Natural killer cell treated with Interleukin-12 subunit alpha and Interleukin-12 subunit beta and Interleukin-15 and Interleukin-18, amount 100 ng/mL, for 72 hours (primary cell): ENCODE measurements around the gene CAMK2N1. TPM values are rescaled to one million over a fixed set of nuclear protein-coding genes. Genes with fewer than 3 reads are reported as not detected.

Source experiments
- ATAC-seq, 2 donors: fragments of 150-1000 bp; cut with Tn5 transposase in 1 of 2; sonication (Bioruptor Pico), chemical (Tn5 transposase) in 1 of 2; 2 replicates each; pipeline ENCODE4 v1.10.0; 2021
- DNase-seq: peaks from one replicate; pipeline ENCODE4 v3.0.0; 2022; ENCODE audit warnings: low spot score
- H3K27ac Mint-ChIP-seq, 2 donors: 1 replicate in 1 of 2; 2 replicates in 1 of 2; pipeline ENCODE4 v1.8.0; 2022; ENCODE audit warnings: mixed read lengths in 2 of 2, mild to moderate bottlenecking in 1 of 2, moderate library complexity in 1 of 2
- H3K27me3 Mint-ChIP-seq, 2 donors: 1 replicate in 1 of 2; 2 replicates in 1 of 2; pipeline ENCODE4 v1.8.0; 2022; ENCODE audit warnings: mixed read lengths in 2 of 2
- H3K36me3 Mint-ChIP-seq: one replicate; pipeline ENCODE4 v1.8.0; 2022; ENCODE audit warnings: mixed read lengths
- H3K4me1 Mint-ChIP-seq, 2 donors: 1 replicate in 1 of 2; 2 replicates in 1 of 2; pipeline ENCODE4 v1.8.0; 2022; ENCODE audit warnings: low read depth in 2 of 2, mixed read lengths in 2 of 2, mild to moderate bottlenecking in 1 of 2
- H3K4me3 Mint-ChIP-seq: one replicate; pipeline ENCODE4 v1.8.0; 2022; ENCODE audit warnings: mixed read lengths
- H3K9me3 Mint-ChIP-seq: 2 replicates; pipeline ENCODE4 v1.8.0; 2022; ENCODE audit warnings: mixed read lengths
- total RNA-seq, 2 donors: library from RNA; stranded (reverse); gene quantifications; one replicate each; pipeline ENCODE4 v1.2.3, GENCODE V29; 2022

The CAMK2N1 gene
- total RNA-seq, 2 donors from 2014 or later, result 1.1 to 2.1 TPM

DNA sequence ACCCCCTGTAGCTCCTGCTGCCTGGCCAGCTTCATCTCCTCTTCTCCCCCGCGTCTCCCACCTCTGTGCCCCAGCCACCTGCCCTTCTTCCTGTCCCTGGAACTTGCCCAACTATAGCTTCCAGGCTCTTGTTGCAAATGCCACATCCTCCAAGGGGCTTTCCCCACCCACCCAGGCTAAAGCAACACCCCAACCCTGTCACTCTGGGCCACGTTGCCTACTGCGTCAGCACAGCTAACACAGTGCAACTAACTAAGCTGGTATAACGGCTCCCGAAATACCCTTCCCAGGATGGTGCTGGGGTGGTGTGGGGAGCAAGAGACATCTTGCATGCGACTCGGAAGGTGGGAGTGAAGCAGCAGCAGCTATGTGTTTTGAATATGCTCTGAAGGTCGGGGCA, 19.7 kb downstream of the CAMK2N1 start:
- ATAC-seq (peak; percentile 54 to 73), DNase-seq (no peak)
- Mint-ChIP-seq H3K9me3 (no peaks in the 10 kb centered on the region), H3K27ac (no peak overlapping the region), H3K4me1 (peaks cover 0 to 6% of the 10 kb centered on the region in 2 donors), H3K4me3 (no peak overlapping the region), H3K27me3 (peaks cover 24 to 34% of the 10 kb centered on the region in 2 donors), H3K36me3 (no peaks in the 10 kb centered on the region)

- ATAC-seq (no peak), DNase-seq (no peak)
- H3K4me1 Mint-ChIP-seq, result peaks cover 0 to 6% of the 10 kb centered on the region in 2 donors
- H3K27me3 Mint-ChIP-seq, result peaks cover 26 to 33% of the 10 kb centered on the region in 2 donors
- no peak overlapping the region for H3K4me3 Mint-ChIP-seq
- H3K27ac Mint-ChIP-seq, result no peak overlapping the region
- no peaks in the 10 kb centered on the region for H3K36me3 Mint-ChIP-seq
- no peaks in the 10 kb centered on the region for H3K9me3 Mint-ChIP-seq
Measured at GRCh38 chr1:20465187-20465586, 20.8 kb downstream of the CAMK2N1 start.

DNA sequence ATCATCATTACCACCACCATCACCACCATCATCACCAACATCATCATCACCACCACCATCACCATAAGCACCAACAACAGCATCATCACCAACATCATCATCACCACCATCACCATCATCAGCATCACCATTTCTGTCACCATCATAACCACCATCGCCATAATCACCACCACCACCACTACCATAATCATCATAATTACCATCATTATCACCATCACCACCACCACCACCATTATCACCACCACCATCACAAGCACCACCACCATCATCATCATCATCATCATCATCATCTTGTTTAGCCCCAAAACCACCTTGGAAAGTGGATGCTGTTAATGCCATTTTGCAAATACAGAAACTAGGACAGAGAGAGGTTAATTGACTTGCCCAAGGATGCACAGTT, 22.5 kb downstream of the CAMK2N1 start:
- DNase-seq (no peak), ATAC-seq (no peak)
- peaks cover 35 to 39% of the 10 kb centered on the region in 2 donors for H3K27me3 Mint-ChIP-seq
- H3K27ac Mint-ChIP-seq, result no peak overlapping the region
- H3K9me3 Mint-ChIP-seq, result no peaks in the 10 kb centered on the region
- peaks cover 0 to 6% of the 10 kb centered on the region in 2 donors for H3K4me1 Mint-ChIP-seq
- no peak overlapping the region for H3K4me3 Mint-ChIP-seq
- no peaks in the 10 kb centered on the region for H3K36me3 Mint-ChIP-seq

- H3K27me3 Mint-ChIP-seq, result peaks cover 30 to 31% of the 10 kb centered on the region in 2 donors
- DNase-seq (no peak), ATAC-seq (no peak)
- H3K4me1 Mint-ChIP-seq, result peaks cover 0 to 6% of the 10 kb centered on the region in 2 donors
- H3K27ac Mint-ChIP-seq, result no peak overlapping the region
- no peak overlapping the region for H3K4me3 Mint-ChIP-seq
- no peaks in the 10 kb centered on the region for H3K9me3 Mint-ChIP-seq
- no peaks in the 10 kb centered on the region for H3K36me3 Mint-ChIP-seq
Measured at GRCh38 chr1:20462397-20462796, 23.6 kb downstream of the CAMK2N1 start.

- Mint-ChIP-seq H3K27ac (no peak overlapping the region), H3K9me3 (no peaks in the 10 kb centered on the region), H3K27me3 (peaks cover 24 to 26% of the 10 kb centered on the region in 2 donors), H3K4me3 (no peak overlapping the region), H3K36me3 (no peaks in the 10 kb centered on the region), H3K4me1 (no peaks in the 10 kb centered on the region)
- no peak for ATAC-seq
- no peak for DNase-seq
Measured at GRCh38 chr1:20458717-20459116, 27.3 kb downstream of the CAMK2N1 start.

DNA sequence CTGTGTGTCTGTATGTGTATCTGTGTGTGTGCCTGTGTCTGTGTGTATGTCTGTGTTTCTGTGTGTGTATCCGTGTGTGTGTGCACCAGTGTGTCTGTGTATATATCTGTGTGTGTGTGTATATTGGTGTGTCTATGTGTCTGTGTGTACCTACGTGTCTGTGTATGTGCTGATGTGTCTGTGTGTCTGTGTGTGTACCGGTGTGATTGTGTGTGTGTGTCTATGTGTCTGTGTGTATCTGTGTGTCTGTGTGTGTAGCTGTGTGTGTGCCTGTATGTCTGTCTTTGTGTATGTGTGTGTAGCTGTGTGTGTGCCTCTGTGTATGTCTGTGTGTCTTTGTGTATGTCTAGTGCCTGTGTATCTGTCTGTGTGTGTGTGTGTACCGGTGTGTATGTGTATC, 32.0 kb downstream of the CAMK2N1 start:
- DNase-seq (no peak), ATAC-seq (peak; percentile 12 to 46)
- Mint-ChIP-seq H3K4me3 (no peak overlapping the region), H3K27ac (no peak overlapping the region), H3K4me1 (no peaks in the 10 kb centered on the region), H3K36me3 (no peaks in the 10 kb centered on the region), H3K27me3 (peaks cover 24 to 25% of the 10 kb centered on the region in 2 donors), H3K9me3 (no peaks in the 10 kb centered on the region)

- Mint-ChIP-seq H3K36me3 (no peaks in the 10 kb centered on the region), H3K27ac (no peak overlapping the region), H3K4me3 (no peak overlapping the region), H3K4me1 (no peaks in the 10 kb centered on the region), H3K27me3 (peaks cover 23 to 27% of the 10 kb centered on the region in 2 donors), H3K9me3 (no peaks in the 10 kb centered on the region)
- ATAC-seq (no peak), DNase-seq (no peak)
Measured at GRCh38 chr1:20449735-20450311, 36.2 kb downstream of the CAMK2N1 start.

- Mint-ChIP-seq H3K4me3 (no peak overlapping the region), H3K36me3 (no peaks in the 10 kb centered on the region), H3K4me1 (no peaks in the 10 kb centered on the region), H3K27ac (no peak overlapping the region), H3K27me3 (peaks cover 23 to 27% of the 10 kb centered on the region in 2 donors), H3K9me3 (no peaks in the 10 kb centered on the region)
- ATAC-seq (no peak), DNase-seq (no peak)
Measured at GRCh38 chr1:20448671-20449071, 37.3 kb downstream of the CAMK2N1 start.

GRCh38 chr1:20447794-20448193, 38.2 kb downstream of the CAMK2N1 start:
- Mint-ChIP-seq H3K36me3 (no peaks in the 10 kb centered on the region), H3K27ac (no peak overlapping the region), H3K27me3 (peaks cover 23 to 27% of the 10 kb centered on the region in 2 donors), H3K4me1 (no peaks in the 10 kb centered on the region), H3K4me3 (no peak overlapping the region), H3K9me3 (no peaks in the 10 kb centered on the region)
- ATAC-seq, result no peak
- no peak for DNase-seq

GRCh38 chr1:20446796-20447195, 39.2 kb downstream of the CAMK2N1 start:
- Mint-ChIP-seq H3K4me3 (no peak overlapping the region), H3K27me3 (peaks cover 23 to 27% of the 10 kb centered on the region in 2 donors), H3K9me3 (no peaks in the 10 kb centered on the region), H3K4me1 (no peaks in the 10 kb centered on the region), H3K36me3 (no peaks in the 10 kb centered on the region), H3K27ac (no peak overlapping the region)
- DNase-seq (no peak), ATAC-seq (no peak)

DNA sequence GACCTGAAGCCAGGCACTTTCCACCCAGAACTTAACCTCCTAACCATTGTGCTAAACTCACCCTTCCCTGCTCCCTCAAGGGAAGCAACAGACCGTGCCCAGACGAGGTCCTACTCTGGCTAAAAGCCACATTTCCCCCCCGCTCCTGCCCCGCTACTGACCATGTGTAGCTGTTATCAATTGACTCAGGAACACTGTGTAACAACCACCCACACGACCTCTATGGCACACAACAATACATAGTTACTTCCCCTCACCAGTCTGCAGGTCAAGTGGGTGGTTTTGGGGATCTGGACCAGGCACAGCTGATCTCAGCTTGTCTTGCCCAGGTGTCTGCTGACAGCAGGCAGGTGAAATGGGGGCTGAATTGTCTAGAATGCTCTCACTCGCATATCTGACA, 40.1 kb downstream of the CAMK2N1 start:
- ATAC-seq, result no peak
- DNase-seq, result no peak
- Mint-ChIP-seq H3K4me3 (no peak overlapping the region), H3K4me1 (no peaks in the 10 kb centered on the region), H3K36me3 (no peaks in the 10 kb centered on the region), H3K27ac (no peak overlapping the region), H3K27me3 (peaks cover 23 to 27% of the 10 kb centered on the region in 2 donors), H3K9me3 (no peaks in the 10 kb centered on the region)

DNA sequence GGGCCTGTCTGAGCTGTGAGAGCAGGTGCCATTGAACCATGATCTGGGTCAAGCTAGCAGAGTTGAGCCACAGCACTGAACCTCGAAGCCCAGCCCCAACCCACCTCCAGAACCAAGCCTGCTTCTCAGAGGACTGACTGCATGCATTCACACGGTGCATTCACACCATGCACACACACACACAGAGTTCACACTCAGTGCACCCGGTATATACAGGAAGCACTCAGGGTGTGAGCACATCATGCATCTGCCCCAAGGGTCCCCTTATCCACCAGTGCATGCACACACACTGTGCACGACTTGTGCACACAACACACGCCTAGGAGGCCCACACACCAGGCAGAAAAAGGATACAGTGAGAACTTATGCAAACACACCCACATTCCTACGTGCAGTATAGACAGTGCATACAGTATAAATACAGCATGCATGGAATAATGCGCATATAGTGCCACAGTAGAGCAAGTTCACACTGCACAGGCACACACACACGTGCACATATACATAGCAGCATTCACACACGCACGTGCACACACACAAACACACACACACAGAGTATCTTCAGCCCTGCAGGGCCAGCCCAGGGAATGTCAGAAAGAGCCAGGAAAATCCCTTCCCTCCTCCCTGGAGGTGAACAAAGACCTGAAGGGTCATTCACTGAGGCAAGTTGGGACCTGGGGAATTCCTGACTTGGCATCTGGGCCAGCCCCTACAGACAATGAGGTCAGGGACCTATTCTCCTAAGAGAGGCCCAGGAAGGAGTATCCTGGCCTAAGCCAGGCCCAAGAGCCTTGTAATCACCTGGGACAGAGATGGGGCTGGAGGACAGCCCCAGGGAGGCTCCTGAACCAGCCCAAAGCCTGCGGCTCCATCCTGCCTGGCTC, 42.1 kb downstream of the CAMK2N1 start:
- no peaks in the 10 kb centered on the region for H3K9me3 Mint-ChIP-seq
- H3K27me3 Mint-ChIP-seq, result peaks cover 14 to 17% of the 10 kb centered on the region in 2 donors
- no peak overlapping the region for H3K27ac Mint-ChIP-seq
- DNase-seq (no peak), ATAC-seq (no peak)
- H3K4me3 Mint-ChIP-seq, result no peak overlapping the region
- peaks cover 0 to 3% of the 10 kb centered on the region in 2 donors for H3K4me1 Mint-ChIP-seq
- no peaks in the 10 kb centered on the region for H3K36me3 Mint-ChIP-seq

DNA sequence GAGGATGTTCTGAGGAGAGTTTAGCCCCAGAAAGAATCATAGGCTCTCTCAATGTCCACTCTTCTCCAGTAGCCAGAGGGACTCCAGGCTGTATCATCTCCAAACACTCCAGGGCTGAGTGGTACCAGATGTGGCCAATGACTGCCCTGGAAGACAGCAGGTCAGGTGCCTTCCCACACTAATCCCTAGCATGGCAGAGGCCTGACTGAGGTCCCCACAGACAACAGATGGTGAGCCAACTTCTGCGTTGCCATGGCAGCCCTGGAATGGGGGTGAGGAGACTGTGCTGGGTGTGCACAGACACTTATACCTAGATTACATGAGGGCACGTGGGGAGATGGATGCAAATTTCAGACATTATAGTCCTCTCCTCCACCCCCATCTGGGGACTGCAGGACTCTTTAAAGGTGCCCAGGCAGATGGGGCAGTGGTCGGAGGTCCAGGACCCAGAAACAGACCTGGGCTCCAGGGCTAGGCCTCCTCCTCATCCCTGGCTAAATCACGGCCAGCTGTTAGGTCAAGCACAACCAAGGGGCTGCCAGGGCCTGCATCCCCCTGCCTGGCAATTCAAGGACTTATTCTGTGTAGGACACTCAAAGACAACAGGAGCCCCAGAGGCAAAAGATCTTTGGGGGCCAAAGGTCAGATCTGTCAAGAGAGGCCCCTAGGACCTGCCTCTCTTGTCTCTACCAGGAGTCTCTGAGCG, 42.9 kb downstream of the CAMK2N1 start:
- H3K9me3 Mint-ChIP-seq, result no peaks in the 10 kb centered on the region
- no peaks in the 10 kb centered on the region for H3K36me3 Mint-ChIP-seq
- no peak overlapping the region for H3K27ac Mint-ChIP-seq
- H3K4me1 Mint-ChIP-seq, result peaks cover 0 to 3% of the 10 kb centered on the region in 2 donors
- ATAC-seq (peak in 1 of 2 donors; percentile 10), DNase-seq (no peak)
- peaks cover 11 to 20% of the 10 kb centered on the region in 2 donors for H3K27me3 Mint-ChIP-seq
- H3K4me3 Mint-ChIP-seq, result no peak overlapping the region

GRCh38 chr1:20440785-20441200, 45.2 kb downstream of the CAMK2N1 start:
- Mint-ChIP-seq H3K9me3 (no peaks in the 10 kb centered on the region), H3K27ac (no peak overlapping the region), H3K4me1 (peaks cover 0 to 3% of the 10 kb centered on the region in 2 donors), H3K36me3 (no peaks in the 10 kb centered on the region), H3K4me3 (no peak overlapping the region), H3K27me3 (peaks cover 7 to 14% of the 10 kb centered on the region in 2 donors)
- ATAC-seq, result peak; percentile 65 to 78
- DNase-seq, result no peak
